ENCODE data around the gene DCUN1D2.

- TF ChIP-seq POLR2A (IDR thresholded peaks at IDR 0.05) (no peak), CTCF (IDR thresholded peaks at IDR 0.05) (no peak)
Observed at GRCh38 chr13:113474179-113474578, 16.3 kb downstream of the DCUN1D2 start.

All from Peyer's patch (tissue), 4 donors.